A549 (cell line): ENCODE measurements around the gene NTN5. TPM values are rescaled to one million over a fixed set of nuclear protein-coding genes. Genes with fewer than 3 reads are reported as not detected.

Experiments
- ATAC-seq, 2 experiments: fragments of 200-7000 bp in 1 of 2; fragments of >200 bp in 1 of 2; cut with Nextera tagmentation in 1 of 2; cut with Tn5 transposase in 1 of 2; 3 replicates each; pipeline versions ENCODE4 v1.8.0 to v1.9.1; 2018 to 2020; ENCODE audit warnings: mild to moderate bottlenecking in 1 of 2, moderate library complexity in 1 of 2
- CTCF ChIA-PET: fragments of 300-600 bp; sonication (Branson Sonifier 250); formaldehyde crosslinking; extraction: SDS; loops from one replicate; lab custom pipeline; 2021; ENCODE audit warnings: antibody characterized with exemption, inconsistent platforms; lab: Yijun Ruan, JAX
- POLR2A ChIA-PET: fragments of 350-600 bp; formaldehyde crosslinking; extraction: SDS; loops from one replicate; lab custom pipeline; 2021; ENCODE audit warnings: antibody characterized with exemption, inconsistent platforms; lab: Yijun Ruan, JAX
- DNase-seq, 2 experiments: peaks; one replicate each; pipeline versions ENCODE4 v3.0.0 to v3.0.0-alpha.2; 2011 to 2016; ENCODE audit warnings: low read depth in 1 of 2, low spot score in 1 of 2
- FAIRE-seq: peaks from 2 replicates; lab custom pipeline; 2011; peaks lifted over from hg19 to GRCh38; lab: Jason Lieb, UNC
- H3K27ac ChIP-seq, 2 experiments: fragments of >200 bp; sonication (Bioruptor Twin); formaldehyde crosslinking; 3 replicates each; pipeline ENCODE4 v1.5.1; 2016 to 2017
- H3K4me1 ChIP-seq: fragments of >200 bp; sonication (Bioruptor Twin); formaldehyde crosslinking; 3 replicates; pipeline ENCODE4 v1.6.1; 2016
- H3K4me2 ChIP-seq: fragments of >200 bp; sonication (Bioruptor Twin); formaldehyde crosslinking; 3 replicates; pipeline ENCODE4 v1.6.1; 2016
- H3K4me3 ChIP-seq: fragments of >200 bp; sonication (Bioruptor Twin); formaldehyde crosslinking; 3 replicates; pipeline ENCODE4 v1.5.1; 2016
- H3K9me3 ChIP-seq: fragments of >200 bp; sonication (Bioruptor Twin); formaldehyde crosslinking; 3 replicates; pipeline ENCODE4 v1.6.1; 2016
- BHLHE40 ChIP-seq: IDR thresholded peaks from 2 replicates; pipeline ENCODE4 v1.6.1; 2012; ENCODE audit warnings: low read depth, low read length, inconsistent platforms
- CBX8 ChIP-seq: fragments of 200-600 bp; sonication (generic); IDR thresholded peaks from 2 replicates; pipeline ENCODE4 v1.6.1; 2016
- CHD4 ChIP-seq: fragments of 200-600 bp; sonication (generic); IDR thresholded peaks from 2 replicates; pipeline ENCODE4 v1.6.1; 2016; ENCODE audit warnings: antibody characterized with exemption, mild to moderate bottlenecking, borderline replicate concordance
- ESRRA ChIP-seq: fragments of 150-350 bp; IDR thresholded peaks from 2 replicates; pipeline ENCODE4 v1.6.1; 2014; ENCODE audit warnings: mild to moderate bottlenecking, low read length, borderline replicate concordance
- FOXS1 ChIP-seq: fragments of 250-450 bp; sonication (Bioruptor Pico); IDR thresholded peaks from 2 replicates; pipeline ENCODE4 v1.5.0; 2020; ENCODE audit warnings: mild to moderate bottlenecking, moderate library complexity
- GATA3 ChIP-seq: IDR thresholded peaks from 2 replicates; pipeline ENCODE4 v1.6.1; 2012; ENCODE audit warnings: borderline replicate concordance
- HDAC2 ChIP-seq: fragments of 200-600 bp; sonication (generic); IDR thresholded peaks from 2 replicates; pipeline ENCODE4 v1.6.1; 2016
- HOXB13 ChIP-seq: fragments of 250-450 bp; sonication (Bioruptor Pico); IDR thresholded peaks from 2 replicates; pipeline ENCODE4 v1.5.0; 2020; ENCODE audit warnings: low read depth, mild to moderate bottlenecking, moderate library complexity
- HOXB5 ChIP-seq: fragments of 250-450 bp; sonication (Bioruptor Pico); IDR thresholded peaks from 2 replicates; pipeline ENCODE4 v1.5.0; 2020; ENCODE audit warnings: mild to moderate bottlenecking, moderate library complexity
- MAZ ChIP-seq: fragments of 150-350 bp; IDR thresholded peaks from 2 replicates; pipeline ENCODE4 v1.6.1; 2014; ENCODE audit warnings: antibody characterized with exemption, low read depth, low read length, borderline replicate concordance
- NPAS2 ChIP-seq: fragments of 250-450 bp; sonication (Bioruptor Pico); IDR thresholded peaks from 2 replicates; pipeline ENCODE4 v1.8.0; 2022; ENCODE audit warnings: mild to moderate bottlenecking, moderate library complexity, borderline replicate concordance
- POLR2A ChIP-seq: IDR thresholded peaks from 2 replicates; pipeline ENCODE4 v1.6.1; 2012; ENCODE audit warnings: mild to moderate bottlenecking, low read length
- RARB ChIP-seq: fragments of 250-450 bp; sonication (Bioruptor Pico); IDR thresholded peaks from 2 replicates; pipeline ENCODE4 v1.8.0; 2021; ENCODE audit warnings: mild to moderate bottlenecking, moderate library complexity
- RFX5 ChIP-seq: fragments of 450-650 bp; IDR thresholded peaks from 2 replicates; pipeline ENCODE4 v1.7.1; 2014; ENCODE audit warnings: antibody characterized with exemption, mild to moderate bottlenecking, moderate library complexity
- TFCP2L1 ChIP-seq: fragments of 250-450 bp; sonication (Bioruptor Pico); IDR thresholded peaks from 2 replicates; pipeline ENCODE4 v1.5.0; 2021; ENCODE audit warnings: mild to moderate bottlenecking
- TP53 ChIP-seq: fragments of 250-450 bp; sonication (Bioruptor Pico); IDR thresholded peaks from 2 replicates; pipeline ENCODE4 v1.5.0; 2021; ENCODE audit warnings: mild to moderate bottlenecking, moderate library complexity
- ZC3H11A ChIP-seq: fragments of 450-650 bp; IDR thresholded peaks from 2 replicates; pipeline ENCODE4 v1.6.1; 2014; ENCODE audit warnings: antibody characterized with exemption, mild to moderate bottlenecking
- ZNF302 ChIP-seq: fragments of 250-450 bp; sonication (Bioruptor Pico); IDR thresholded peaks from 2 replicates; pipeline ENCODE4 v1.9.0; 2021; ENCODE audit warnings: inconsistent platforms, mild to moderate bottlenecking, moderate library complexity
- WGBS: methylation state at CpG from one replicate; pipeline ENCODE4 v1.1.6; 2017; ENCODE audit errors: missing lambda C conversion rate; 5-methylcytosine and 5-hydroxymethylcytosine counted together
- polyA plus RNA-seq, 4 experiments: library from polyadenylated mRNA; depleted of rRNA in 3 of 4; stranded (reverse); fragments of >200 nt; fragmentation: RNase III in 1 of 4; extraction: RNeasy Plus Mini Kit Qiagen cat#74134 plus additional on column Dnase treatment in 1 of 4; gene quantifications; 2 replicates in 3 of 4; 3 replicates in 1 of 4; pipeline ENCODE4 v1.2.3, GENCODE V29; 2011 to 2017
- TF ChIP-seq, protein P1 (sequence below): fragments of 200-600 bp; sonication (generic); IDR thresholded peaks from 2 replicates; pipeline ENCODE4 v1.6.1; 2016; ENCODE audit warnings: antibody characterized with exemption, mild to moderate bottlenecking, moderate library complexity
- TF ChIP-seq, protein P2 (sequence below): fragments of 250-450 bp; sonication (Bioruptor Pico); IDR thresholded peaks from 2 replicates; pipeline ENCODE4 v1.5.0; 2021; ENCODE audit warnings: mild to moderate bottlenecking, moderate library complexity, borderline replicate concordance
- TF ChIP-seq, protein P3 (sequence below): fragments of >200 bp; sonication (Bioruptor Twin); formaldehyde crosslinking; IDR thresholded peaks from 3 replicates; pipeline ENCODE4 v1.6.1; 2016

The NTN5 gene
- polyA plus RNA-seq, 2 of the 4 experiments (the other 2 are of a cell fraction) = 0.18 to 0.22 TPM

DNA sequence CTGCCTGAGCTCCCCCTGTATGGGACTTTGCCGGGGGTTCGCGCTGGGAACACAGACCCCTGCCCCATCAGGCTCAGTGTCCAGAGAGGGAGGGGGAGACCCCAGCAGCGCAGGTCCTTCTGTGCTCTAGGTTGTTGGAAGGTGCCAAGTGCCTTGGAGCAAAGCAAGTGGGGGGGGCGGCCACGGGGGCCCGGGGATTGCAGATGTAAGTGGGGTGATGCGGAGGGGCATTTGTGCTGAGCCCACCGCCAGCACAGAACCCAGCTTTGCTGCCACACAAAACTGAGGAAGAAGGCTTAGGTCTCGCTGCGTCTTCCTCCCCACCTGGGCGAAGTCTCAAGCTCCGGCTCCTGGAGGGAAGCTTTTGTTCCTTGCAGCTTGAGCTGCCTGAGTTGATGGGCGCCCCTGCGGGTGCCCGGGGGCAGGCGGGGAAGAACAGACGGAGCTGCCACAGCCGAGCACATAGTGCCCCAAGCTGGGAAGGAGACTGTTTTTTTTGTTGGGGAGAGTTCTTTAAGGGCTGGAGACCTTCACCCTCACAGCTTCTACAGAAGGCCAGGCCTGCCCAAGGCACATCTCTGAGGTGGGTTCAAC, 1.5 kb upstream of the NTN5 start:
- H3K4me2 ChIP-seq = no peak overlapping the region
- no peaks in the 10 kb centered on the region for H3K9me3 ChIP-seq
- 94% methylated on average over 16 of the region's 19 CpGs for WGBS
- TF ChIP-seq ZC3H11A = no peak
- TF ChIP-seq, protein P1, sequence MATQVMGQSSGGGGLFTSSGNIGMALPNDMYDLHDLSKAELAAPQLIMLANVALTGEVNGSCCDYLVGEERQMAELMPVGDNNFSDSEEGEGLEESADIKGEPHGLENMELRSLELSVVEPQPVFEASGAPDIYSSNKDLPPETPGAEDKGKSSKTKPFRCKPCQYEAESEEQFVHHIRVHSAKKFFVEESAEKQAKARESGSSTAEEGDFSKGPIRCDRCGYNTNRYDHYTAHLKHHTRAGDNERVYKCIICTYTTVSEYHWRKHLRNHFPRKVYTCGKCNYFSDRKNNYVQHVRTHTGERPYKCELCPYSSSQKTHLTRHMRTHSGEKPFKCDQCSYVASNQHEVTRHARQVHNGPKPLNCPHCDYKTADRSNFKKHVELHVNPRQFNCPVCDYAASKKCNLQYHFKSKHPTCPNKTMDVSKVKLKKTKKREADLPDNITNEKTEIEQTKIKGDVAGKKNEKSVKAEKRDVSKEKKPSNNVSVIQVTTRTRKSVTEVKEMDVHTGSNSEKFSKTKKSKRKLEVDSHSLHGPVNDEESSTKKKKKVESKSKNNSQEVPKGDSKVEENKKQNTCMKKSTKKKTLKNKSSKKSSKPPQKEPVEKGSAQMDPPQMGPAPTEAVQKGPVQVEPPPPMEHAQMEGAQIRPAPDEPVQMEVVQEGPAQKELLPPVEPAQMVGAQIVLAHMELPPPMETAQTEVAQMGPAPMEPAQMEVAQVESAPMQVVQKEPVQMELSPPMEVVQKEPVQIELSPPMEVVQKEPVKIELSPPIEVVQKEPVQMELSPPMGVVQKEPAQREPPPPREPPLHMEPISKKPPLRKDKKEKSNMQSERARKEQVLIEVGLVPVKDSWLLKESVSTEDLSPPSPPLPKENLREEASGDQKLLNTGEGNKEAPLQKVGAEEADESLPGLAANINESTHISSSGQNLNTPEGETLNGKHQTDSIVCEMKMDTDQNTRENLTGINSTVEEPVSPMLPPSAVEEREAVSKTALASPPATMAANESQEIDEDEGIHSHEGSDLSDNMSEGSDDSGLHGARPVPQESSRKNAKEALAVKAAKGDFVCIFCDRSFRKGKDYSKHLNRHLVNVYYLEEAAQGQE = no peak
- TF ChIP-seq HOXB13 (CRISPR knock-in tag) = no peak
- no peak for TF ChIP-seq TP53 (CRISPR knock-in tag)
- TF ChIP-seq CHD4 = no peak
- no peak for TF ChIP-seq ZNF302
- TF ChIP-seq, protein P2, sequence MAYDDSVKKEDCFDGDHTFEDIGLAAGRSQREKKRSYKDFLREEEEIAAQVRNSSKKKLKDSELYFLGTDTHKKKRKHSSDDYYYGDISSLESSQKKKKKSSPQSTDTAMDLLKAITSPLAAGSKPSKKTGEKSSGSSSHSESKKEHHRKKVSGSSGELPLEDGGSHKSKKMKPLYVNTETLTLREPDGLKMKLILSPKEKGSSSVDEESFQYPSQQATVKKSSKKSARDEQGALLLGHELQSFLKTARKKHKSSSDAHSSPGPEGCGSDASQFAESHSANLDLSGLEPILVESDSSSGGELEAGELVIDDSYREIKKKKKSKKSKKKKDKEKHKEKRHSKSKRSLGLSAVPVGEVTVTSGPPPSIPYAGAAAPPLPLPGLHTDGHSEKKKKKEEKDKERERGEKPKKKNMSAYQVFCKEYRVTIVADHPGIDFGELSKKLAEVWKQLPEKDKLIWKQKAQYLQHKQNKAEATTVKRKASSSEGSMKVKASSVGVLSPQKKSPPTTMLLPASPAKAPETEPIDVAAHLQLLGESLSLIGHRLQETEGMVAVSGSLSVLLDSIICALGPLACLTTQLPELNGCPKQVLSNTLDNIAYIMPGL (CRISPR knock-in tag) = no peak
- no peak for TF ChIP-seq ESRRA
- TF ChIP-seq BHLHE40 = no peak
- no peak for TF ChIP-seq HDAC2
- no peak for TF ChIP-seq MAZ
- no peak for TF ChIP-seq NPAS2
- no peak for TF ChIP-seq RARB
- TF ChIP-seq FOXS1 (CRISPR knock-in tag) = no peak
- TF ChIP-seq CBX8 = no peak
- no peak for TF ChIP-seq POLR2A
- H3K27ac ChIP-seq = peak overlapping the region; percentile 2 to 65; a peak in 3 of 6 replicates
- ChIA-PET CTCF (interaction anchor here (0.6 to 6.1 kb wide), 30 partner anchors 10 to 486 kb away, joined by 3 to 151 read pairs (median 6); partner anchors contain the start of genes CA11, FUT2 and HSD17B14), POLR2A (no interaction called here)
- FAIRE-seq (no peak), DNase-seq (no peak), ATAC-seq (no peak)
- peaks cover 5% of the 10 kb centered on the region; the same call in 1 of the 3 replicates for H3K4me1 ChIP-seq
- H3K4me3 ChIP-seq = no peak overlapping the region

DNA sequence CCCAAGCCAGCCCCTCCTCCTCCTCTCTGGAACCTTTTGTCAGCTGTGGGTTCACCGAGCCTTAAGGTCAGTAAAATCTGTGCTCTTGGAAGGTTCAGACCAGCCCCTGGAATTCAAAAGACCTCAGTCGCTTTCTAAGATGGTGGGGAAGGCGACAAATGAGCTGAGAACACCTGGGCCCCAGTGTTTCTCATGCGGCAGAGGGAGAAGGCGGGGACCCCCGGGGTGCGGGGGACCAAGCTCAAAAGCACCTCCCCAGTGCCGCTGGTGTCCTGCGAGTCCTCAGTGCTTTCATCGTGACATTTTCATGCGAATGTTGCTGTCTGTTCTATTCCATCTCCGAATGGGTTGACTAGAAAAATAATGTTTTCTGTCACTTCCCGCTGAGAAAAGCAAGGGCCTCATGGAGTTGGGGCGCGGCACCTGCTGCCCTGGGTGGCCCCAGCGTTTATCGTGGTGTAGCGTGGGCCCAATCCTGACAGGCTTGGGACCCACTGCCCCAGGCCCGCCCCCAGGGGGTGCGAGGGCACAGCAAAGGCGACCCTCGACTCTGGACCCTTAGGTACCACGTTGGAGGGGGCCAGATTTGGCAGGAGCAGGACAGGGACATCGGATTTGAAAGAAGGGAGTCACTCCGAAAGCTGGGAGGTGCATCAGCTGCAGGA, 751 bp upstream of the NTN5 start:
- 83% methylated on average over 24 of the region's 25 CpGs for WGBS
- TF ChIP-seq BHLHE40 (no peak), HOXB5 (CRISPR knock-in tag) (no peak), GATA3 (no peak), TFCP2L1 (CRISPR knock-in tag) (no peak), MAZ (no peak), RFX5 (no peak)
- TF ChIP-seq, protein P3, sequence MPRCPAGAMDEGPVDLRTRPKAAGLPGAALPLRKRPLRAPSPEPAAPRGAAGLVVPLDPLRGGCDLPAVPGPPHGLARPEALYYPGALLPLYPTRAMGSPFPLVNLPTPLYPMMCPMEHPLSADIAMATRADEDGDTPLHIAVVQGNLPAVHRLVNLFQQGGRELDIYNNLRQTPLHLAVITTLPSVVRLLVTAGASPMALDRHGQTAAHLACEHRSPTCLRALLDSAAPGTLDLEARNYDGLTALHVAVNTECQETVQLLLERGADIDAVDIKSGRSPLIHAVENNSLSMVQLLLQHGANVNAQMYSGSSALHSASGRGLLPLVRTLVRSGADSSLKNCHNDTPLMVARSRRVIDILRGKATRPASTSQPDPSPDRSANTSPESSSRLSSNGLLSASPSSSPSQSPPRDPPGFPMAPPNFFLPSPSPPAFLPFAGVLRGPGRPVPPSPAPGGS = no peak
- TF ChIP-seq, protein P2 (CRISPR knock-in tag) = no peak
- Histone ChIP-seq H3K4me3 (no peak overlapping the region), H3K27ac (no peak overlapping the region), H3K9me3 (no peaks in the 10 kb centered on the region), H3K4me2 (no peak overlapping the region), H3K4me1 (peaks cover 5% of the 10 kb centered on the region; the same call in 1 of the 3 replicates)
- POLR2A ChIA-PET = no interaction called here
- FAIRE-seq (no peak), DNase-seq (no peak), ATAC-seq (no peak)
- CTCF ChIA-PET = interaction anchor here (0.6 to 6.1 kb wide), 17 partner anchors 9 to 710 kb away, joined by 3 to 151 read pairs (median 21); partner anchors contain the start of genes CA11 and FUT2
